Lower leg skin (tissue), 4 donors: ENCODE results near the gene KPNA3. TPM values are rescaled to one million over a fixed set of nuclear protein-coding genes. Genes with fewer than 3 reads are reported as not detected.

Experiments
- DNase-seq, 2 donors: peaks; one replicate each; pipeline ENCODE4 v3.0.0-alpha.2; 2019; ENCODE audit warnings: low spot score in 2 of 2
- H3K4me3 ChIP-seq: fragments of 200-600 bp; sonication (generic); 2 replicates; pipeline ENCODE4 v1.5.1; 2017; ENCODE audit warnings: mild to moderate bottlenecking, low read depth; ENCODE audit not compliant: poor library complexity, severe bottlenecking
- POLR2A ChIP-seq, 2 donors: fragments of 450-650 bp; IDR thresholded peaks; one replicate each; pipeline ENCODE4 v1.6.1; 2016 to 2017; ENCODE audit warnings: antibody characterized with exemption in 2 of 2, mild to moderate bottlenecking in 1 of 2, moderate library complexity in 1 of 2
- WGBS, 2 donors: methylation state at CpG; one replicate each; pipeline ENCODE4 v1.1.5; 2018; 5-methylcytosine and 5-hydroxymethylcytosine counted together
- intact Hi-C: fragments of 100-400 bp; cut with DNase I; formaldehyde crosslinking; loops from one replicate; pipeline ENCODE4 v1.15.0; 2023; ENCODE audit warnings: low total_unique reads
- total RNA-seq, 4 donors: library from RNA; depleted of rRNA; stranded (reverse); fragments of >200 nt; gene quantifications; one replicate each; pipeline ENCODE4 v1.1.0, GENCODE V29; 2016
- TF ChIP-seq, protein P1 (sequence below), 3 donors: fragments of 450-650 bp; IDR thresholded peaks; one replicate each; pipeline ENCODE4 v1.5.1; 2016; ENCODE audit warnings: antibody characterized with exemption in 3 of 3, mild to moderate bottlenecking in 3 of 3, moderate library complexity in 2 of 3

KPNA3 gene
- total RNA-seq, 4 donors from 2014 or later = 17.7 to 25.0 (median 24.8) TPM

DNA sequence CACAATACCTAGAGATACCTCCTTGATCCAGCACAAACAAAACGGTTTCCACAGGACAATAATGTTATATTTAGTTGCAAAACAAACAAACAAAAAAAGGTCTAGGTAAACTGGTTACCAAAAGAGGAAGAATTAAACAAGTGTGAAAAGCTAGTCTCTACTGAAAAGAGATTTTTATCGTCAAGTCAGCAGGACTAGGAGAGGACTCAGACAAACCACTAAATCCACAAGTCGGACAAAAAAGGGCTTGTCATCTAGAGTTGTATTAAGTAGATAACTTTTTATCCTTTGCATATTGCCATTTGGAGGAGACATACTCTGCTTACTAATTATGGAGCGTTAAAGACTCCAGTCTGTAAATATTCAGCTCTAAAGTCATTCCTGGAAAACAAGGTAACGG lies 9.9 kb upstream of the KPNA3 start:
- WGBS, 2 donors = 69 to 75% methylated on average over 5 of the region's 5 CpGs
- TF ChIP-seq, protein P1, sequence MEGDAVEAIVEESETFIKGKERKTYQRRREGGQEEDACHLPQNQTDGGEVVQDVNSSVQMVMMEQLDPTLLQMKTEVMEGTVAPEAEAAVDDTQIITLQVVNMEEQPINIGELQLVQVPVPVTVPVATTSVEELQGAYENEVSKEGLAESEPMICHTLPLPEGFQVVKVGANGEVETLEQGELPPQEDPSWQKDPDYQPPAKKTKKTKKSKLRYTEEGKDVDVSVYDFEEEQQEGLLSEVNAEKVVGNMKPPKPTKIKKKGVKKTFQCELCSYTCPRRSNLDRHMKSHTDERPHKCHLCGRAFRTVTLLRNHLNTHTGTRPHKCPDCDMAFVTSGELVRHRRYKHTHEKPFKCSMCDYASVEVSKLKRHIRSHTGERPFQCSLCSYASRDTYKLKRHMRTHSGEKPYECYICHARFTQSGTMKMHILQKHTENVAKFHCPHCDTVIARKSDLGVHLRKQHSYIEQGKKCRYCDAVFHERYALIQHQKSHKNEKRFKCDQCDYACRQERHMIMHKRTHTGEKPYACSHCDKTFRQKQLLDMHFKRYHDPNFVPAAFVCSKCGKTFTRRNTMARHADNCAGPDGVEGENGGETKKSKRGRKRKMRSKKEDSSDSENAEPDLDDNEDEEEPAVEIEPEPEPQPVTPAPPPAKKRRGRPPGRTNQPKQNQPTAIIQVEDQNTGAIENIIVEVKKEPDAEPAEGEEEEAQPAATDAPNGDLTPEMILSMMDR (IDR thresholded peaks at IDR 0.05) = no peak
- no peak for TF ChIP-seq POLR2A (IDR thresholded peaks at IDR 0.05)

DNA sequence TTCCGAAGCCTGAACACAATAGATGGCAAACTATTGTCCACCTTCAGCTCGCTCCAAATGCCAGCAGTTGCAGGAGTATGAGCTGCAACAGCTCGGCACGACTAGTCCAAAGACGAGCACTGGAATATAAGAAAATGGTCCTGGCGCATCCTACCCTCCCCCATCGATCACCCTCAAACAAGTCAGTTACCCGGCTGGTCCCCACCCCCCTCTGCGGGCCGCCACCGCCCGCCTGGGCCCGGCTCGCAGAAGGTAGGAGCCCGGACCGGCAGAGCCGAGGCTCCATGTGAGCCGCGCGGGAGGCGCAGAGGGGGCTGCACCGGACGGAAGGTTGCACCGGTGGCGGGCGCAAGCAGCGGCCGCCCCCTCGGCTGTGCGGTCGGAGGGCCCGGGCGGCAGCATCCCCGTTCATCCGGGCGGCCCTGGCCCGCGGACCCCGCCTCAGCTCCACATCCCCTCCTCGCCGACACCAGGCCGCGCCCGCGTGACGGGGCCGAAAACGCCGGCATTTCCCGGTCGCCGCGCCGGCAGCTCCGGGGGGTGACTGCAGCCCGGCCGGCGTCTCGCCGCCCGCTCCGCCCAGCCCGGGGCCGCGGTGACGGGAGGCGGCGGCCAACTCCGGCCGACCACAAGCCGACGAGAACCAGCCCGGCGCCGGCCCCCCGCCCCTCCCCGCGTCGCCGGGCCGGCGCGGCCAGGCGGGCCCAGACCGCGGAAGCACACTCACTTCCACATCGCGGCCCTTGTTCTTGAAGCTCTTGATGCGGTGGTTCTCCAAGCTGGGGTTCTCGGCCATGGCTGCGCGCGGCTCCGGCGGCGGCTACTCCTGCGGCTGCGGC lies 552 bp downstream of the KPNA3 start:
- DNase-seq = peak; percentile 22 to 88
- no peak for TF ChIP-seq POLR2A (IDR thresholded peaks at IDR 0.05)
- TF ChIP-seq, protein P1 (IDR thresholded peaks at IDR 0.05) = no peak
- H3K4me3 ChIP-seq = peak overlapping the region; percentile 75
- intact Hi-C loops = no loop called here
- WGBS, 2 donors = 0 to 2% methylated on average over 7 to 18 of the region's 98 CpGs

More for the DNA sequence above, 9.9 kb upstream of the KPNA3 start:
- DNase-seq = no peak
- H3K4me3 ChIP-seq = no peak overlapping the region
- intact Hi-C loops = no loop called here

- peak overlapping the region; percentile 75 for H3K4me3 ChIP-seq
- intact Hi-C loops = no loop called here
- no peak for DNase-seq
- 5 to 6% methylated on average over 9 of the region's 9 CpGs for WGBS, 2 donors
- no peak for TF ChIP-seq POLR2A (IDR thresholded peaks at IDR 0.05)
- TF ChIP-seq, protein P1 (IDR thresholded peaks at IDR 0.05) = no peak
Measured at GRCh38 chr13:49791315-49791710, 1.2 kb downstream of the KPNA3 start.

DNA sequence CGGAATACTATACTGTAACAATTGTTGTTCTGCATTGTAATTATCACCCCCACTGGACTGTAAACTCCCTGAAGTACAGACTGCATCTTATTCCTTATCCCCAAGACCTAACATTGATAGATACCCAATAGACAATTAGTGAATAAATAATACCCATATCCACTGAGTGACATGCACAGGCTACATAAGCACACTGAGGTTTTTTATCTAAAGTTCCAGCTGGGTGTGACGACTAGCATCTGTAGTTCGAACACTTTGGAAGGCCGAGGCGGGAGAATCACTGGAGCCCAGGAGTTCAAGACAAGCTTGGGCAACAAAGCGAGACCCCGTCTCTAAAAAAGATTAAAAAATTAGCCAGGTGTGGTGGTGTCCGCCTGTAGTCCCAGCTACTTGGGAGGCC lies 2.5 kb downstream of the KPNA3 start:
- no peak overlapping the region for H3K4me3 ChIP-seq
- TF ChIP-seq POLR2A (IDR thresholded peaks at IDR 0.05) = no peak
- intact Hi-C loops = no loop called here
- no peak for DNase-seq
- 97 to 98% methylated on average over 8 of the region's 8 CpGs for WGBS, 2 donors

- H3K4me3 ChIP-seq = no peak overlapping the region
- DNase-seq = no peak
- no peak for TF ChIP-seq POLR2A (IDR thresholded peaks at IDR 0.05)
- TF ChIP-seq, protein P1 (IDR thresholded peaks at IDR 0.05) = no peak
- intact Hi-C loops = no loop called here
Measured at GRCh38 chr13:49786401-49787008, 6.0 kb downstream of the KPNA3 start.

- DNase-seq = no peak
- WGBS, 2 donors = 76 to 84% methylated on average over 5 of the region's 5 CpGs
- H3K4me3 ChIP-seq = no peak overlapping the region
- TF ChIP-seq, protein P1 (IDR thresholded peaks at IDR 0.05) = no peak
- TF ChIP-seq POLR2A (IDR thresholded peaks at IDR 0.05) = no peak
- intact Hi-C loops = no loop called here
Measured at GRCh38 chr13:49784886-49785570, 7.5 kb downstream of the KPNA3 start.
